HUDEP-2 (cell line): ENCODE results near the gene CD44.

Experiments
- DNase-seq, 76 experiments: peaks; one replicate each; lab custom pipeline; 2025; ENCODE audit not compliant: unreplicated experiment in 76 of 76; lab: John Stamatoyannopoulos, UW

CD44 gene

DNA sequence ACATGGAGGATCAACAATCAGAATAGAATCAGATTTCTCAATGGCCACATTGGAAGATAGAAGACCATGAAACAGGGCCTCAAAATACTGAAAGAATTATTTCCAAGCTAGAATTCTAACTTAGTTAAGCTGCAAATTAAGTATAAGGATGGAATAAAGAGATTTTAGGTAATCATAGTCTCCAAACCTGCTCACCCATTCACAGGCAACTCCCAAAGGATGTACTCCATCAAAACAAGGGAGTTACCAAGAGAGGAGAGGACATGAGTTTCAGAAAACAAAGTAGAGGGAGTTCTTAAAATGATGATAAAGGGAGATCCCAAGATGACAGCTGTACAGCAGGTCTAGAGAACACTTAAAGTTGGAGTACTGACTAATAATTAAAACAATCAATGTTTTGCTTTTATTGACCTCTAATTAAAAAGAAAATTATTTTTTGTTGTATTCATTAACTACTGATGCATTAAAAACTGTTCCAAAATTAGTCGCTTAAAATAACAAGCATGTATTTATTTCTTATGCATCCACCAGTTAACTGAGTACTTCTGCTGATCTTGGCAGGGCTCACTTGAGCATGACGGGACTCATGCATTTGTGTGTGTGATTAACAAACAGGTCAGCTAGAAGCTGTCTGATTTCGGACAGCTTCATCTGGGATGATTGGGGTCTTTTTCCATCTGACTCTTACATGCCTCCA, 95.6 kb downstream of the CD44 start:
- DNase-seq: no peak

DNA sequence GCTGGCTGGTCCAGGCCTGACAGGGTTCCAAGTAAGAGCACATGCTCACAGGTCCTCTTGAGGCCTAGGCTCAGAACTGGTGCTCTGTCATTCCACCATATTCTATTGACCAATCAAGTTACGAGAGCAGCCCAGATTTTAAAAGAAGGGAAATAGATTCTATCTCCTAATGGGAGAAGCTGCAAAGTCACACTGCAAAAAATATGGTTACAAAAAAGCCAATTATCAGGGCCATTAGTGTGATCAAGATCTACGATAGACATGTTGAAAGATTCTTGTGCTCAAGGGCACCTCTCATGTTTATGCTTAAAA, 96.1 kb downstream of the CD44 start:
- no peak for DNase-seq

DNA sequence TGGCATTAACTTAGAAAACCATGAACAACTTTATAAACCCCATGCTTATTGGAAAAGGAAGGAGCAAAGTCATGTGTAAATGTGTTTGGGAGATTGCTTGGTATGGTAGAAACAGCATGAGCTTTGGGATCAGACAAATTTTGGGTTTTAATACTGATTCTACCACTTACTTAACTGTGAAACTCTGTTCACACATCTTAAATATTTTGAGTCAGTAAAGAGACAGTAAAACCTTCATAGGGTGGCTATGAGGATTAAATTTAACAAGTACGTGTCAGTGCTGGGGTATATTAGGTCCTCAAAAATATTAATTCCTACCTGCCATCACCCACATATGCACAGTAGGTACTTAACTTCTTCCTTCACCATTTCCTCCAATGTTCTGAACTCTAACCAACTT, 96.5 kb downstream of the CD44 start:
- DNase-seq: no peak

DNA sequence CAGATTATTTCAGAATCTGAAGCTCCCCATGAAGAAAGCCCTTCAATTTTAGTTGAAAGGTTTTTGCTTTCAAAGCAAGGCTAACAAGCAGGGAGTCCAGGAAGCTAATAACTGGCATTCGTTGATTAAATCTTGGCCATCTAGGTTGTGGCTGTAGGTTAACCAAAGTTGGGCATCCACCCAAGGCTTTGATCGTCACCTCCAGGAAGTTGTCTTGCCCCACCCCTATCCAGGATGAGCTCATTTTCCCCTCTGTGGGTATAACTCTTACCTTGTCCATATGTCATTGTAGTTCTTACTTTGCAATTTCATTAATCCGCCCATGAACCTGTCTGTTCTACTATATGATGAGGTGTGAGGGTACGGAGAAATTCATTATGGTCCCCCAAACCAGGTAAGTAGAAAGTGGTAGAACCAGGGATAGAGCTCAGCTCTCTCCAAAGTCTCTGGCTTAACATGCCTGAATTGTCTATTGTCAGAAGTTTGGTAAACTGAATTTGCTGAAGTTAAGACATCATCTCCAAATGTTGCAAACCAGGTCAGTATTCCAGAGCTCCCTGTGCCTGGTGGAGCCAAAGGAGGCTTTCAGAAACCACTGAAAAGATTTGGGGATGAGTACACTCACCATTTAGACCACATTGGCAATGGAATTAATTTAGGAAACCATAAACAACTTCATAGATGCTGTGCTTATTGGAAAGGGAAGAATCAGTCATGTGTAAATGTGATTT, 97.1 kb downstream of the CD44 start:
- peak in 6 of 76 experiments; percentile 1 to 30 (median 6) for DNase-seq

DNA sequence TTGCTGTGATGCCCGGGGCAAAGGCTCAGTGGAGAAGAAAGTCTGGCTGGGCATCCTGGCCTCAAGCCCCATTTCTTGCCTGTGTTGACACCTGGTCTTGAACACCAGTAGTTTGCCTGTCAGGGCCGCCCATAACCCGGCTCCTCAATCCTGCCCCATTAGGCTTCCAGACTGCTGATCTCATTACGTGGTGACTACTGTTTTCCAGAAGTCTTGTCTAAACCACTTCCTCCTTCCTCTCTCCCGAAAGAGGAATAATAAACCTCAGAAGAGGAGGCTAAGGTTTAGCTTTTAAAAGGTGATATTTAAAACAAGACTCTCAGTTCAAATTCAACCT, 97.7 kb downstream of the CD44 start:
- DNase-seq: no peak

DNA sequence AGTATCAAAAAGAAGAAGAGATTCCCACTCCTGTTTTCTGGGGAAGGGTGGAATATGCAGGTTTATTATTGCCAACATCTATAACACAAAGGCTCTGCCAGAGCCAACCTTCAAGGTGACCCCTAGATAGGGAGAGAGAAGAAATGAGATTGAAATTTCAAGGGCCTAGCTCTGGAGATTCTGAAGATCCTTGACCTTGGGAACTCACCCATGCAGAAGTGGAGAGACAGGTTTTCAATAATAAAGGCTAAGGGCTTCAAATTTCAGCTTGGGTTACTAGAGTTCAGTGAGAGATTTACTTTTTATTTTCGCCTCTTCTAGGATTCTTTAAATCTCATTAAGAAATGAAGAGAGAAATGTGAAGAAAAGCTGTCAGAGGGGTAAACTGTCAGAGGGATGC, 98.4 kb downstream of the CD44 start:
- DNase-seq: no peak

DNA sequence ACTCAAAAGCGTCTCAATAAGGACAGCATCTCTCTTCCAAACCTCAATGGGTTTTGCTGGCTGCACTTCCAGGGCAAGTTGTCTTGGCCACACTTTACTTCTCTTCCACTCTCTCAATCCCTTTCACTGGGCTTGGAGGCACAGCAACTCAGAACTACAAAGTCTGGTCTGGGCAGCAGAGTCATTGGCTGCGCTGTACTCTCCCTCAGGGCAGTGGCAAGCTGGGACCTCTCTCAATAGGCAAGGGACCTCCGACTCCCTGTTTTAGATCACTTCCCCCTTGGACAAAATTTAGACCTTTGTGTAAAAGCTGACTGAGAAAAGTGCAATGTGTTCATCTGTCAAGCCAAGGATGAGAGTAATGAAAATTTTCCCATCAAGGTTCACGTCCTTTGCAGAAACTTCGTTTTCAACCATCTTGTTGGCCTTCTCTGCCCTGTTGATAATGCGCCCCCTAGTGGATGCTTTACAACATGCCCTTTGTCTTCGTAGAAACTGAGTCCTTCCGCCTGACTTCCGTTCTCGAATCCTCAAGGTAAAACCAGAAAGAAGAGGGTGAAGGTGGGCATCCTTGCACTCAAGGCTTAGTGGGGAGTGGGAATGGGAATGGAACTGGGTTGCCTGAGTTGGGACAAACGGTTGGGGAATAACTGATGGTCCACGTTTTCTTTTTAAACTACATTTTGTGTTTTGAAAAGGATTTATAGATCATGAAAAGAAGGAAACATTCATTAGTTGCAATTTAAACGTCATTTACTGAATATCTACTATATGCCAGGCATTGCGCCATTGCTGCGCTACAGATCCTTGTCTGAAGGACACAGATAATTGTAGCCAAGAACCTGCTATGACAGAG, 99.1 kb downstream of the CD44 start:
- peak in 52 of 76 experiments; percentile 1 to 69 (median 32) for DNase-seq

DNA sequence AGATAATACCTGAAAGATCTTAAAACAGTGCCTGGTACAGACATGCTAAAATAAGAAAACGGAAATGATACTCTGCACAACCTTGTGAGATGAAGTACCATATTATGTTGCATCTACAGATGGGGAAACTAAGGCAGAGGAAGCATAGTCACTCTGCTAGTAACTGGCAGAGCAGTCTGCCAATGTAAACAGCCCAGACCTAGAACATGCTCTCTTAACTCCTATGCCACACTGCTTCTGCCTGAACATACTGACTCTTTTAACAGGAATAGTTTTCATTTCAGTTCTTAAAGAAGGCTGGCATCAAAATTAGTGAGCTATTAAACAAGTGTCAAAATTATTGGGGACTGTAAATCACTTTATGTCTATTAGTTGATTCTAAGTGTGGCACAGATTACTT, 99.9 kb downstream of the CD44 start:
- no peak for DNase-seq

DNA sequence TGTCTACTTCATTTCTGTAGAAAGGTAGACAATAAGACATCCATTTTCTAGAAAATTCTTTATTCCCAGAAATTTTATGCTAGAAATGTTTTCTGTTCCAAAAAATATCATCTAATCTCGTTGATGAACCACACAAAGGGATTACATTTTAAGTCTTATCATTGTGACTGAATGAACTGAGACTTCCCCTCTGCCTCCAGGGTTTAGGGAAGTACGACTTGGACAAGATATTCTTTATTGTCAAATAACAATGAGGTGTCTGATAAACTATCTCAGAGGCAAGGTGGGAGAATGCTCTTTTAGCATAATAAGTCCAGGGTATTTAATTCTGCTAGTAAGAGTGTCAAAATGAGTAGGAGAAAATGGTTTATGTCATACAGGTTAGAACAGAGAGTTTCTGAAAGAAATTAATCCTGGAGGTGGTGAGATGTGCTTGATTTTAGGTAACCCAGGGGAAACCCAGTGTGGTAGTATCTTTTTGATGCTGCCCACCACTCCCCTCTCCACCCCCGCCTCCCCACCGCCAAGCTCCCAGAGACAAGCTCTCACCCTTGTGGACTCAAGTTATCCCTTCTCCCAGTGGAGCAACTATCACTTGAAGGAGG, 100.6 kb downstream of the CD44 start:
- no peak for DNase-seq

DNA sequence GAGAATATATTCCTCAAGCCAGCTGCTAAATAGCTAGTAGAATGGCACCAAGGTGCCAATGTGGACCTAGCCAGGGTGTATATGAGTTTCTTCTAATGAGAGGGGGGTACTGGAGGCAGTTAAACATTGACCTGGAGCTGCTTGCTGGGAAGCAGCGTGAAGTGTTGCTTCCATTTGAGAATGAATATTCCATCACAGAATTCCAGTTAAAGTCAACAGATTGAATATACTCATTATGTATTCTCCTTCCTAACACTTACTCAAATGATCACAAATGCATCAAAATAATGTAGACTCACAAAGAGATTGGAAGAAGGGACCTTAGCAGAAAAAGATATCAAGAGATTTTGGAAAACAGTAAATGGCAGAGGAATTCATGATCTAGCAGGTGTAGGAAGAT, 102.1 kb downstream of the CD44 start:
- DNase-seq: no peak

DNA sequence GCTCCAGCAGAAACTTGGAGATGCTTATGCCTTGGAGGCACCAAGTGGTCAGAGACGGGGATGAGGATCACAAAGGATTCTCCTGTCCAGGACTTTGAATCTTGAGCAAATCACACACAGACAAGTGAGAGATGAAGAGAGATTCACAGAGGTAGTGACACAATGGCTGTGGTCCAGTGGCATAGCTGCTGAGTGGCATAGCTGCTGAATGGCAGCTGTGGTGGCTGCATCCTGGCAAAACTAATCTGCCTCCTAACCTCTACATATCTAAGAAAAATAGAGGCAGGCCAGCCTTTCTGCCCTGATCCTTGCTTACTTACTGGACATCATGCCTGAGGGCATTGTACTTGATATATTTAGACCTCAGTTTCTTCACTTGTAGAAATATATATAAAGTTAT, 102.6 kb downstream of the CD44 start:
- DNase-seq: no peak

DNA sequence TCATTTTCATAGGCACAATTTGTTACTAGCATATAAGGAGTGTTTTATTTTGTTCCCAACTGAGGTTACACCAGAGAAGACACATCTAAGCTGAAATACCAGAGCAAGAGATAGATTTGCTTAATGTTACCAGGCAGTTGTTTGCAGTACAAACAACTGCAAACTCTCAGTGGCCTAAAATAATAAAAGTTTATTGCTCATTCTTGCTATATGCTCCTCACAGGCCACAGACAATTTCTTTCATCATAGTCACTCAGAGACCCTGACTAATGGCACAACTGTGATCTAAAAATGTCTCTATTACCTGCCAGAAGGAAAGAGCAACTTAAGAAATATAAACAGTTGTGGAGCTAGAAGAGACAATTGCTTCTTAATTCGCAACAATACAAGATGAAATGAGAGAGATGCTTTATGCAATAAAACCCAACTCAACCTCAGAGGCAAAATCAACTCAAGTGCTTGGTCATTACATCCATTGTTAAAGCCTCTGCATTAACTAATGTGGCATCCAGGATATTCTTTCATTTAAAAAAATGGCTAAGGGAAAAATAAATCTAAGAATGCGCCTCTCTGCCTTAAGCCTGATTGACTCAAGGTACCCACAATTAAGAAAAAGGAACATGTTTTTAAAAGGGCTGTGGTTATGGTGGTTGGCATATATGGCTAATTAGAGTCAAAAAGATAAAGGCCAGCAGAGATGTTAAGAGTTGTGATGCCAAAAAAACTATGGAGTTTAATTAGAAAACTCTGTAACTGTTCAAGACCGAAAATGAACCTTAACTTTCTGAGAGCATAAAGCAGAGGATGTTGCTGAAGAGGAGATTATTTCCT, 103.7 kb downstream of the CD44 start:
- no peak for DNase-seq

DNA sequence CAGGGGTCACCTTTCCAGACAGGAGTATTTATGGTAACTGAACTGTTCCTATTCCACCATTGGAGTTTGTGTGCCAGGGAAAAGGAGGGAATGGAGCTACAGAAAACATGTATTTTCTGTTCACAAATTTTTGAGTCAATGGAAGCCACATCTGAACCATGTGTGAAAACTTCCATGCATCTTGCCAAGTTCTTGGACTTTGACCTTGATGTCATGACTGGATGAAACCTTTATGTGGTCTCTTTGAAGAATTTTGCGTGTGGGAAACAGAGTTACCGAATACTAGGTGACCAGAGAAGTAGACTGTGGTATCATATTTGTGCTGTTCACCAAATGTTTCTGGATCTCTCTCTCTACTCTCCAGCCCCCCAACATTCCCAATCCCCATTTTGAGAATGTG, 104.8 kb downstream of the CD44 start:
- DNase-seq: no peak

DNA sequence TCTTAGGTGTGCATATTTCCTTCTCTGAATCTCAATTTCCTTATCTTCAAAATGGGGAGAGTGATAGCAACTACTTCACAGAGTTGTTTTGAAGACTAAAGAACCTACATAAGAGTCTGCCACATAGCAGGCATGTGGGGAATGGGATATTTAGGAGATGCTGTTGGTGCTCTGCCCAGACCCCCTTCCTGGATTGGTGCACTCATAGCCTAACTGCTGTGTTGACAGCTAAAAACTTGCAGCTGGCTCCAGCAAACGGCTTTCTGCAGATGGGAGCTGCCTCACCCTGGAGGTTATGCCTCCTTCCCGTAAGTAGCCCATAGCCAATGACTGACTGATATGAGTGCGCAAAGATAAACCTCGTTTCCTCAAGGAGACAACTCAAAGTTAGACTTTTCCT, 106.1 kb downstream of the CD44 start:
- no peak for DNase-seq

DNA sequence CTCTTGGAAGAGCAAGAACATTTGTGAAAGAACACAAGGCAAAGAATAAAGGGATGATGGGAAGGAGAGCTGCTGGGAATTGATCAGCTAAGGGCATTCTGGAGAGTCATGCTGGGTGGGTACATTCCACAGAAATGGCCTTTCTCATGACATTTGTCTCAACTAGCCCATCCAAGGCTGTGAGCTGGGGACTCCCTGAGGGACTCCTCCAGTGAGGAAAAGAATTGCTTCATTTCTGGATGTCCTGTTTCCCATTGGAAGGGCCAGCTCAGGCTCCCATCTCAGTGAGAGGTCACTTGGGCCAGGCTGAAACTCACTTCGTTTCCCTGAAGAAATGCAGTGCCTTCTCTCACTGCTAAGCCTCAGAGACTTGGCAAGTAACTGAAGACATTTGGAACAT, 106.8 kb downstream of the CD44 start:
- no peak for DNase-seq

DNA sequence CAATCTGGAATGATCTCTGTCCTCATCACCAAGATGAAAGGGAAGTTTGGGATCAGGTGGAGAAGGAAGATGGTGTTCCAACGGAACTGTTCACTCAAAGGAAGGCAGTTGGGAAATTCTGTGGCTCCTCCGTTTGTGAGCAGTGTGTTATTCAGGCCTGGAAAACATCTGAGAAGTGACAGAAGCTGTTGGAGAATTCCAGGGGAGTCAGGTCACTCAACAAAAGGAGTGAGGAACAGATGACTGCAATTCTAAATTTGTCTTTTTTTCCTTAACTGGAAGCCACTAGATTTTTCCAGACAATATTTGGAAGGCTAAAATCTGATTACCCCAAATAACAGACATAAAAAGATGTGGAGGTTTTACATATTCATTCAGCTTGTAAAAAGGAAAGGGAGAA, 107.8 kb downstream of the CD44 start:
- no peak for DNase-seq

DNA sequence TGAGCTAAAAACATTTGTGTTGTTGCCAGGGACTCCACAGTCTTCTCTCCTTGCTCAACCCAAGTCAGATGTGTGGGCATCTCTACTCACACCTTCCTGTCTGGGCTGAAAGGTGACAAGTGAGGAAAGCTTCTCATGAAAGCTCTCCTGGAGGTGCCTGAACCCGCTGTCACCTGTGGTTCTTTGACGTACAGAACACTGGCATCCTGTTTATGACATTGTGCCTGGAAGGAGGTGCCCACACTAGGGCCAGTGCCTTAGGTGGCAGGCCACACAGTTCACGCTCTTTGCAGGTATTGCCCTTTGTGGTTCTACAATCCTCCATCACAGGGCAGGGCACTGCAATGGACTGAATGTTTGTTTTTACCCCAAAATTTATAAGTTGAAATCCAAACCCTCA, 108.5 kb downstream of the CD44 start:
- no peak for DNase-seq

DNA sequence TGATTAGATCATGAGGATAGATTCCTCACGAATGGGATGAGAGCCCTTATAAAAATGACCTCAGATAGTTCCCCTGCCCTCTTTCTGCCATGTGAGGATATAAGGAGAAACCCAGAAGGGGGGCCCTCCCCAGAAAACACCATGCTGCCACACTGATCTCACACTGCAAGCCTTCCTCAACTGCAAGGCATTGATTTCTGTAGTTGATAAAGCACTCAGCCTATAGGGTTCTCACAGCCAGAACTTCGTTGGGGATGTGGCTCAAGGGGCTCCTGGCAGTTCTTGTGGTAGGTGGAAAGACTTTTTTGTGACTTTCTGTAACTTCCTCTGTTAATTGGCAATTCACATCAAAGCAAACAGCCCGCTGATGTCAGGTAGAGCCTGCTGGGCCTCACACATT, 108.9 kb downstream of the CD44 start:
- no peak for DNase-seq

DNA sequence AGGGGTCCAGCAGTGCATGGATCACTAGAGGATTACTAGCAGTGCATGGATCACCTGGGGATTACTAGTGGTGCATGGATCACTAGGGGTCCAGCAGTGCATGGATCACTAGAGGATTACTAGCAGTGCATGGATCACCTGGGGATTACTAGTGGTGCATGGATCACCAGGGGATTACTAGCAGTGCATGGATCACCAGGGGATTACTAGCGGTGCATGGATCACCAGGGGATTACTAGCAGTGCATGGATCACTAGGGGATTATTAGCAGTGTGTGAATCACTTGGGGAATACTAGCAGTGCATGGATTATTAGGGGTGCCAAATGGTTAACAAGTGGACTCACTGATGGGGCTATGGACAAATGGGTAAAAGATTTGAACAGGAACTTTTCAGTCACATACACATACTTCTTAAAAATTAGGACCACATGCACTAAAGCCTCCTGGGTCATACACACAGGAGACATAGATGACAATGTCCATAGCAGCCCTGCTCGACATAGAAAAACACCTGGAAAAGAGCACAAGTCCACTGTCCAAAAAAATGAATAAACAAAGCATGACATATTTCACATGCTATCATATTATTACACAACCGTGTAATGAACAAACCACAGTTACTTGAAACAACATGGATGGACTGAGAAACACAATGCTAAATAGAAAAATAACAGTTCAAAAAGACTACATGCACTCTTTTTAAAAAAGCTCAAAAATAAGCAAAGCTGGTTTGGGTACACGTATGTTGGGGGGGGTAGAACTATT, 109.8 kb downstream of the CD44 start:
- no peak for DNase-seq

DNA sequence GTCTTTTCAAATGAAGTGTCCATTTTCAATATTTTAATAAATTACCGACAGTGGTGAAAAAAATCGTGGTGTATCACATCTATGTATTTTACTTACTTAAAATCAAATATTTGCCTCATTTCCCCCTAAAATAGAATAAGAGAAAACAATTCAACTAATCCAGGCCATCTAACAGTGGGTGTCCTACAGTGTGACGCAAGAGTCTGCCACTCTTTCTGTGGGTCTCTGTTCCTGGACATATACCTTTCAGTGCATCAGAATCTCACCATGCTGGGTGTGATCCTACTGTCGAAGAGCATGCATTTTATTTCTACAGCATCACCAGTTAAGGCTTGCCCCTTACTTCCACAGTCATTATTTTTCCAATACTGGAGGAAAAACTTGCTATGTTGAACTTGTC, 111.2 kb downstream of the CD44 start:
- DNase-seq: no peak
